ENCODE results near the gene TMEM80. TPM values are rescaled to one million over a fixed set of nuclear protein-coding genes. Genes with fewer than 3 reads are reported as not detected.
A peak's percentile ranks its signal among the peaks of the same experiment; 100 is the strongest.

The TMEM80 gene
- total RNA-seq, 4 donors from 2014 or later: 19.3 to 121 (median 41.8) TPM

DNA sequence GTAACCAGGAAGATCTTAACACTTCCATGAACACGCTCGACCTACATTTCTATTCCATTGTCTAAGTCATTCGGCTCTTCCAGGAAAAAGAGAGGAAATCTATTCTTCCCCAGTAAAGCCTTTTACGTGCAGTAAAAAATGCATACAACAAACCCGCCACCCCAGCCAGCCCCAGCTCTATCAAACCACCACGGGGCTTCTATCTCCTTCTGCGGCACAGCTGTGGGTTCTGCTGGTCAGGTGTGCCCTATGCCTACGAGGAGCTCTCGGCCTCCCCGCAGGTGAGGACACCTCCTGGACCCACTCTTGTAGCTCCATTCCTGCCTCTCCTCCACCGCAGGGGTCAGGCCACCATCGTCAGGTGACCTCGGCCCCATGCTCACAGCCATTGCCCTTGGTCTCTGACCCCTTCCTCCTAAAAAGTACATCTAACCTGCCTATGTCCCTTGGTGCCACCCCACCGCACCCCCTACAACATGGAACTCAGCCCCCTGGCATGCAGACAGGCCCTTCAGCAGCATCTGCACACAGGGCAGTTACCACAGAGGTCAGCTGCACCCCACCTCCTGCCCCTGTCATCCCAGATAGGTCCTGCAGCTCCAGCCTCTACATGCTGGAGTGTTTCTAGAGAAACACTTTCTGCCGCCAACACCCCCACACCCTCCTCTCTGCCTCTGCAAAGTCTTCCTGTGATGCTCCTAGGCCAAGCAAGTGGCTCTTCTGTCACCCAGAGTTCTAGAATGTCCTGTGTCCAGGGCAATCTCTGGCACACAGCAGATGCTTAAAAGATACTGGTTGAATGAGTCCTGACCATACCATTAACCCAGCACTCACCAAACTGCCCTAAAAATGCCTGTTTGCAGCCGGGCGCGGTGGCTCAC, 3.7 kb upstream of the TMEM80 start:
- Histone ChIP-seq H3K4me1 (peaks cover 19 to 37% (median 33%) of the 10 kb centered on the region in 4 donors), H3K4me3 (no peak overlapping the region), H3K9me3 (no peaks in the 10 kb centered on the region), H3K27ac (peak overlapping the region in 3 of 4 donors; percentile 60 to 68 (median 66)), H3K27me3 (no peaks in the 10 kb centered on the region), H3K36me3 (peaks cover 0 to 9% (median 0%) of the 10 kb centered on the region in 4 donors)
- in situ Hi-C loops (cut with MboI; ENCODE audit: low pct_ligation_motif_present in 1 of 4, low pct_unique_long_range_greater_than_20kb in 1 of 4, low sequenced_read_pairs in 3 of 4): no loop called here
- DNase-seq: no peak
- intact Hi-C loops (cut with DNase I; ENCODE audit: low total_unique reads): no loop called here
- WGBS, 2 donors (ENCODE audit: low coverage in 1 of 2): 94 to 95% methylated on average over 4 to 18 of the region's 18 CpGs
- no peak for TF ChIP-seq POLR2A (IDR thresholded peaks at IDR 0.05)

GRCh38 chr11:692824-693414, 2.7 kb upstream of the TMEM80 start:
- intact Hi-C loops (cut with DNase I; ENCODE audit: low total_unique reads): no loop called here
- no peak for DNase-seq
- in situ Hi-C loops (cut with MboI; ENCODE audit: low pct_ligation_motif_present in 1 of 4, low pct_unique_long_range_greater_than_20kb in 1 of 4, low sequenced_read_pairs in 3 of 4): no loop called here
- Histone ChIP-seq H3K4me1 (peaks cover 23 to 47% (median 39%) of the 10 kb centered on the region in 4 donors), H3K27me3 (no peaks in the 10 kb centered on the region), H3K9me3 (no peaks in the 10 kb centered on the region), H3K36me3 (peaks cover 0 to 6% (median 0%) of the 10 kb centered on the region in 4 donors), H3K4me3 (no peak overlapping the region), H3K27ac (peak overlapping the region in 3 of 4 donors; percentile 14 to 99 (median 98))
- TF ChIP-seq EP300 (IDR thresholded peaks at IDR 0.05; ENCODE audit: low read depth): no peak
- no peak for TF ChIP-seq POLR2AphosphoS5 (IDR thresholded peaks at IDR 0.05)
- no peak for TF ChIP-seq CTCF (IDR thresholded peaks at IDR 0.05)
- no peak for TF ChIP-seq POLR2A (IDR thresholded peaks at IDR 0.05)
- WGBS, 2 donors (ENCODE audit: low coverage in 1 of 2): 87 to 88% methylated on average over 12 to 23 of the region's 23 CpGs

GRCh38 chr11:693415-693831, 2.2 kb upstream of the TMEM80 start:
- peaks cover 24 to 52% (median 41%) of the 10 kb centered on the region in 4 donors for H3K4me1 ChIP-seq
- TF ChIP-seq CTCF (IDR thresholded peaks at IDR 0.05): no peak
- no peak for TF ChIP-seq POLR2AphosphoS5 (IDR thresholded peaks at IDR 0.05)
- TF ChIP-seq EP300 (IDR thresholded peaks at IDR 0.05; ENCODE audit: low read depth): no peak
- no peak for TF ChIP-seq POLR2A (IDR thresholded peaks at IDR 0.05)
- in situ Hi-C loops (cut with MboI; ENCODE audit: low pct_ligation_motif_present in 1 of 4, low pct_unique_long_range_greater_than_20kb in 1 of 4, low sequenced_read_pairs in 3 of 4): no loop called here

GRCh38 chr11:693887-694562, 1.6 kb upstream of the TMEM80 start:
- in situ Hi-C loops (cut with MboI; ENCODE audit: low pct_ligation_motif_present in 1 of 4, low pct_unique_long_range_greater_than_20kb in 1 of 4, low sequenced_read_pairs in 3 of 4): no loop called here
- H3K36me3 ChIP-seq: peaks cover 0 to 2% (median 0%) of the 10 kb centered on the region in 4 donors
- DNase-seq: peak; percentile 69

More at GRCh38 chr11:693415-693831, 2.2 kb upstream of the TMEM80 start:
- WGBS, 2 donors (ENCODE audit: low coverage in 1 of 2): 55 to 69% methylated on average over 2 to 13 of the region's 13 CpGs
- DNase-seq: no peak
- Histone ChIP-seq H3K27me3 (no peaks in the 10 kb centered on the region), H3K36me3 (peaks cover 0 to 2% (median 0%) of the 10 kb centered on the region in 4 donors), H3K9me3 (no peaks in the 10 kb centered on the region), H3K4me3 (no peak overlapping the region), H3K27ac (peak overlapping the region; percentile 1 to 99 (median 56))
- intact Hi-C loops (cut with DNase I; ENCODE audit: low total_unique reads): no loop called here

More at GRCh38 chr11:693887-694562, 1.6 kb upstream of the TMEM80 start:
- WGBS, 2 donors (ENCODE audit: low coverage in 1 of 2): 49% methylated on average over 15 of the region's 15 CpGs; no CpG with 5 or more reads in 1 of the 2 donors
- peak overlapping the region; percentile 97 to 99 (median 98) for H3K27ac ChIP-seq
- H3K27me3 ChIP-seq: no peaks in the 10 kb centered on the region
- peaks cover 24 to 54% (median 42%) of the 10 kb centered on the region in 4 donors for H3K4me1 ChIP-seq
- intact Hi-C loops (cut with DNase I; ENCODE audit: low total_unique reads): no loop called here
- peak overlapping the region in 3 of 4 donors; percentile 75 to 94 (median 76) for H3K4me3 ChIP-seq
- H3K9me3 ChIP-seq: no peaks in the 10 kb centered on the region
- TF ChIP-seq POLR2A (IDR thresholded peaks at IDR 0.05) (no peak), EP300 (IDR thresholded peaks at IDR 0.05; ENCODE audit: low read depth) (no peak), POLR2AphosphoS5 (IDR thresholded peaks at IDR 0.05) (no peak), CTCF (IDR thresholded peaks at IDR 0.05) (no peak)
